Keratinocyte (primary cell): ENCODE measurements around the gene VIPR1.

Source experiments
- EZH2 ChIP-seq: IDR thresholded peaks from one replicate; pipeline ENCODE4 v1.6.1; 2012; ENCODE audit warnings: inconsistent platforms, mild to moderate bottlenecking, low read length, moderate library complexity
- TF ChIP-seq, protein P1 (sequence below), 3 experiments: IDR thresholded peaks in 1 of 3; conservative IDR thresholded peaks in 1 of 3; optimal IDR thresholded peaks in 1 of 3; 2 replicates in 2 of 3; 3 replicates in 1 of 3; pipeline versions ENCODE3 to v1.5.1; 2011; ENCODE audit warnings: low read length in 3 of 3, mild to moderate bottlenecking in 3 of 3, moderate library complexity in 2 of 3, control low read depth in 1 of 3, inconsistent platforms in 1 of 3; ENCODE audit not compliant: insufficient read depth in 2 of 3; ENCODE audit errors: extremely low read depth in 1 of 3

DNA sequence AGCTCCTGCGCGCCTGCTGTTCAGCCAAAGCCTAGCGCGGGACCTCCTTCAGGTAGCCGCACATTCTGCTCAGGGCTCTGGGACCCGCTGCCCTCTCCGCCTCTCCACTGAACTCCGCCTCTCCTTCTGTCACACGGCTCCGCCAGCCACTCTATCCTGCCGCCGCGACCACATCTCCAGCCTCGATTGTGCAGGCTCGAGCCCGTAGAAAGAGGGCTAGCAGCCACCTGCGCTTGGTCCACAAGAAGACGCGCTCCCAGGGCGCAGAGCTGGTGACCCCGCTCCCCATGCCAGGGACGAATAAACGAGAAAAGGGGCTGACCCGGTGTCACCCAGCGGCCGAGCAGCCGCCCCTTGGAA, 1.1 kb upstream of the VIPR1 start:
- TF ChIP-seq, protein P1, sequence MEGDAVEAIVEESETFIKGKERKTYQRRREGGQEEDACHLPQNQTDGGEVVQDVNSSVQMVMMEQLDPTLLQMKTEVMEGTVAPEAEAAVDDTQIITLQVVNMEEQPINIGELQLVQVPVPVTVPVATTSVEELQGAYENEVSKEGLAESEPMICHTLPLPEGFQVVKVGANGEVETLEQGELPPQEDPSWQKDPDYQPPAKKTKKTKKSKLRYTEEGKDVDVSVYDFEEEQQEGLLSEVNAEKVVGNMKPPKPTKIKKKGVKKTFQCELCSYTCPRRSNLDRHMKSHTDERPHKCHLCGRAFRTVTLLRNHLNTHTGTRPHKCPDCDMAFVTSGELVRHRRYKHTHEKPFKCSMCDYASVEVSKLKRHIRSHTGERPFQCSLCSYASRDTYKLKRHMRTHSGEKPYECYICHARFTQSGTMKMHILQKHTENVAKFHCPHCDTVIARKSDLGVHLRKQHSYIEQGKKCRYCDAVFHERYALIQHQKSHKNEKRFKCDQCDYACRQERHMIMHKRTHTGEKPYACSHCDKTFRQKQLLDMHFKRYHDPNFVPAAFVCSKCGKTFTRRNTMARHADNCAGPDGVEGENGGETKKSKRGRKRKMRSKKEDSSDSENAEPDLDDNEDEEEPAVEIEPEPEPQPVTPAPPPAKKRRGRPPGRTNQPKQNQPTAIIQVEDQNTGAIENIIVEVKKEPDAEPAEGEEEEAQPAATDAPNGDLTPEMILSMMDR (optimal IDR thresholded peaks at IDR 0.05 in 1 of 3, IDR thresholded peaks at IDR 0.05 in 1 of 3, conservative IDR thresholded peaks at IDR 0.05 in 1 of 3; ENCODE audit: extremely low read depth in 1 of 3, insufficient read depth in 2 of 3, low read length in 3 of 3), result no peak
- no peak for TF ChIP-seq EZH2
